ENCODE results near the gene OS9.

Gene OS9

DNA sequence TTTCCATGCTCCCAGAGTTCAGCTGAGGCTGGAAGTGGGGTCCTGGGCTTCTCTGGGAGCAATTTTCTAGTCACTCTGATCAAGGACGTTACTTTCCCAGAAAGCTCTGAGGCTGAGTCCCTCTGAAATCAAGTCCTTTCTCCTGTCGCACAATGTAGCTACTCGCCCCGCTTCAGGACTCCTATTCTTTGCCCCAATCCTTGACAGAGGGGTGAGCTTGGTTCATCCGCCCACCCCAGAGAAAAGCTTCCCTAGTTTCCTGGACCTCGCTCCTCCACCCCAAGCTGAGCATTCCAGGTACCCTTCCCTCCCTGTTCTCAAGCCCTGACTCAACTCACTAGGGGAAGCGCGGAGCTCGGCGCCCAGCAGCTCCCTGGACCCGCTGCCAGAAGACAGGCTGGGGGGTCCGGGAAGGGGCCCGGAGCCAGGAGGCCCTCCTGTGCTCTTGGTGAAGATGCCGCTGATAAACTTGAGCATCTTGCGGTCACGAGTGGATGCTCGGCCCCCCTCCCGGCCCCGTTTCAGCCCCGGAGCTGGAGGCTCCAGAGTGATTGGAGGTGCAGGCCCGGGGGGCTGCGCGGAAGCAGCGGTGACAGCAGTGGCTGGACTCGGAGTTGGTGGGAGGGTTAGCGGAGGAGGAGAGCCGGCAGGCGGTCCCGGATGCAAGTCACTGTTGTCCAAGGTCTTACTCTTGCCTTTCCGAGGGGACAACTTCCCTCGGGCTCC is 43.0 kb downstream of the OS9 start:
- H3K4me3 ChIP-seq = peak overlapping the region; percentile 77
- no peak for TF ChIP-seq POLR2AphosphoS5 (IDR thresholded peaks at IDR 0.05; ENCODE audit: borderline replicate concordance, low read depth, low read length)
- peak; percentile 88 for TF ChIP-seq EZH2 (IDR thresholded peaks at IDR 0.05)
- TF ChIP-seq FOXP2 (optimal IDR thresholded peaks at IDR 0.05; ENCODE audit: control extremely low read depth, extremely low read length, insufficient read depth) = no peak
- H3K36me3 ChIP-seq (ENCODE audit: insufficient read depth, low read length) = no peaks in the 10 kb centered on the region
- DNase-seq (ENCODE audit: low read depth, low spot score) = no peak
- no peaks in the 10 kb centered on the region for H3K9me3 ChIP-seq (ENCODE audit: low read depth, low read length)
- no peak overlapping the region for H3K9ac ChIP-seq (ENCODE audit: insufficient read length)
- no peak overlapping the region for H3K27ac ChIP-seq

DNA sequence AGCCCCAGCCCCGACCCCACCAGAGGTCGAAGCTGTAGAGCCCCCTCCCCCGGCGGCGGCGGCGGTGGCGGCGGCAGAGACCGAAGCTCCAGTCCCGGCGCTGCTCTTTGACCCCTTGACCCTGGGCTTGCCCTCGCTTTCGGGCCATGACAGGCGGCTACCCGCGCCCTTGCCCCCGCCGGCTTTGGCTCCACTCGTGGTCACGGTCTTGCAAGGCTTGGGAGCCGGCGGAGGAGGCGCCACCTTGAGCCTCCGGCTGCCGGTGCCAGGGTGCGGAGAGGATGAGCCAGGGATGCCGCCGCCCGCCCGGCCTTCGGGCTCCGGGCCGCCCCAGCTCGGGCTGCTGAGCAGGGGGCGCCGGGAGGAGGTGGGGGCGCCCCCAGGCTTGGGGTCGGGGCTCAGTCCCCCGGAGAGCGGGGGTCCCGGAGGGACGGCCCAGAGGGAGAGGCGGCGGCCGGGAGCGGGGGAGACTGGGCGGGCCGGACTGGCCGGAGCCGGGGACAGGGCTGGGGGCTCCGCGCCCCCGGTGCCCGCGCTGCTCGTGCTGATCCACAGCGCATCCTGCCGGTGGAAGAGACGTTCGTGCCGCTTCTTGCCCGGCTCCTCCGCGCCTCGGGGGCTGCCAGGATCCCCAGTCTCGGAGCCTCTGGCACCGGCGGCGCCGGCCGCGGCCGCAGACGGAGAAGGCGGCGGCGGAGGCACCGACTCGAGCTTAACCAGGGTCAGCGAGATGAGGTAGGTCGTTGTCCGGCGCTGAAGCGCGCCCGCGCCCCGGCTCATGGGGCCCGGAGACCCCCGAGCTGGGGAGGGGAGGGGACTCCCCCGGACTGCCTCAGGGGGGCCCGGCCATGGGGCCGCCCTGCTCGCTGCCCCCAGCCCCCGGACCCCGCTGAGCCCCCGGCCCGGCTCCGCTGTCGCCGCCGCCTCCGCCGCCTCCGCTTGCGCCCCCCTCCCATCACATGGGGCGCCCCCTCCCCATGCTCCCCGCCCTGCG is 43.8 kb downstream of the OS9 start:
- Histone ChIP-seq H3K9ac (ENCODE audit: insufficient read length) (no peak overlapping the region), H3K27ac (no peak overlapping the region), H3K36me3 (ENCODE audit: insufficient read depth, low read length) (no peaks in the 10 kb centered on the region), H3K4me3 (peak overlapping the region; percentile 77), H3K9me3 (ENCODE audit: low read depth, low read length) (no peaks in the 10 kb centered on the region)
- TF ChIP-seq EZH2 (IDR thresholded peaks at IDR 0.05) (no peak), POLR2AphosphoS5 (IDR thresholded peaks at IDR 0.05; ENCODE audit: borderline replicate concordance, low read depth, low read length) (no peak), FOXP2 (optimal IDR thresholded peaks at IDR 0.05; ENCODE audit: control extremely low read depth, extremely low read length, insufficient read depth) (no peak)
- DNase-seq (ENCODE audit: low read depth, low spot score) = no peak

DNA sequence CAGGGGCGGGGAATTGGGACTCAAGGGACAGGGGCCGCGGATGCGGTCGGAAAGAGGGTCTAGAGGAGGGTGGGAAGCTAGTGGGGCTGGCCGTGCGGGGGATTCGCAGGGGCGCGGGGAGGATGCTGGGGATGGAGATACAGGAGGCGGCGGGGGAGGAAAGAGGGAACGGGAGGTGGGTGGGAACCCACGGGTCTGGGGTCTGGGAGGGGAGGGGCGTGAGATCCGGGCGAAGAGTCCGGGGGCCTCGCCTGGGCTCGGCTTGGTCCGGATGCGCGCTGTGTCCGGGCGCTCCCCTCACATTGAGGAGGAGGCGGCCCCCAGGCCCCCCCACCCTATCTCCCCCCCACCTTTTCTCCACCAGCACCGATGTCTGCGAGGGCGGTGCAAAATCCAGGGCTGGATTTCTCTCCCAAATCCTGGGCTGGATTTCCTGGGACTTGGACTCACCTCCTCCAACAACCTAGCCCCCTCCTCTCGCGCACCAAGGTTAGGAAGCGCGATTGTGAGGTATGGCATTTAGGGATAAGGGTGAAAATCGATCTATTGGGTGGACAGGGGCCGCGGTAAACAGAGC is 44.8 kb downstream of the OS9 start, which contains the start of gene AGAP2:
Gene AGAP2, minus strand, starts transcription at position 82 of the 577 bp plus-strand sequence. CDS start 496 bp downstream, outside the sequence.
- no peak within 1 kb of the TSS for H3K27ac ChIP-seq
- no peak for DNase-seq (ENCODE audit: low read depth, low spot score)
- TF ChIP-seq FOXP2 (optimal IDR thresholded peaks at IDR 0.05; ENCODE audit: control extremely low read depth, extremely low read length, insufficient read depth) = no peak
- no peak for TF ChIP-seq EZH2 (IDR thresholded peaks at IDR 0.05)
- no peak for TF ChIP-seq POLR2AphosphoS5 (IDR thresholded peaks at IDR 0.05; ENCODE audit: borderline replicate concordance, low read depth, low read length)
- peak within 1 kb of the TSS; percentile 77 for H3K4me3 ChIP-seq
- no peaks in the 10 kb centered on the region for H3K9me3 ChIP-seq (ENCODE audit: low read depth, low read length)
- no peaks in the 10 kb centered on the region for H3K36me3 ChIP-seq (ENCODE audit: insufficient read depth, low read length)
- no peak within 1 kb of the TSS for H3K9ac ChIP-seq (ENCODE audit: insufficient read length)

DNA sequence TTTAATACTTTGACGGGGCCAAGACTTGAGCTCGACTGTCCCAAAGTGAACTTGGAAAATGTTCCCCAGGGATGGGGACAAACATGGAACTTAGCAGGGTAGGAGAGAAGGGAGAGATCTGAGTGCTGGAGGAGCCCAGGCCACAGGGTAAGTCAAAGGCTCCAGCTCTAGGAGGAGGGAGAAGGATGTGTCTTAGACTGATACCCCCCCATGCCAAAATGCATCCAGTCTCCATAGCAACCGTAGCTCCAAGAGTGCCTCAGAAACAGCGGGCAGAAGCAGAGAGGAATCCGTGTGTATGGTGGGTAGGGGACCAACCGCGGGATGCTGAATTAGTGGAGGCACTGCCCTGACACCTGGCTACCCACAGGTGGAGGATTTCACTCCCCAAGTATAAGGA is 45.5 kb downstream of the OS9 start:
- no peaks in the 10 kb centered on the region for H3K36me3 ChIP-seq (ENCODE audit: insufficient read depth, low read length)
- no peaks in the 10 kb centered on the region for H3K9me3 ChIP-seq (ENCODE audit: low read depth, low read length)
- no peak for DNase-seq (ENCODE audit: low read depth, low spot score)
- H3K9ac ChIP-seq (ENCODE audit: insufficient read length) = no peak overlapping the region
- H3K27ac ChIP-seq = no peak overlapping the region
- TF ChIP-seq EZH2 (IDR thresholded peaks at IDR 0.05) = no peak
- H3K4me3 ChIP-seq = no peak overlapping the region

DNA sequence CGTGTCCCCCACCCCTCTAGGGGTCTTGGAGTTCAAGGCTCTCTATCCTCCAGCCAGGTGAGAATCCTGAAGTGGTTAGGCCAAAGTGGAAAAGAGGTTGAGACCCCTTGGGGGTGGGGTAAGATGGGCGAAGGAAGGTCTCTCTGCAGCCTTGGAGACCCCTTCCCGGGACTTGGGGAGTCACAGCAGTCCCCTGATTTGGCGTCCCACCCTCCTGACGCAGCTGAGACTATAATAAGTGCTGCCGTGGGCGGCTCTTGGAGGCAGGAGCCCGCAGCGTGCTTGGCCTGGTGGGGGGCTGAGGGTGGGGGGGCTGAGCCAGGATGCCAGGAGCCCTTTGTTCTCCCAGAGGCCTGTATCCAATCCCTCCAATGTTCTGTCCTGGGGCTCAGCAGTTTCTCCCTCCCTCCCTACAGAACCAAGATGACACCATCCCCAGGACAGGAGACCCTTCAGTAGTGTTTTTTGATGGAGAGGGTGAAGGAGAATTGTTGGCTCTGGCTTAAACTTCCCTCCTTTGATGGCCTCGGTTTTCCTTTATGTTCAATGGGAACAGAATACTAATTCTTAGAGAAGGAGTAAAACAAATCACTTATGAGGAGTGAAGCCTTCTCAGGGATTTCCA is 46.1 kb downstream of the OS9 start:
- no peak for TF ChIP-seq FOXP2 (optimal IDR thresholded peaks at IDR 0.05; ENCODE audit: control extremely low read depth, extremely low read length, insufficient read depth)
- no peak for TF ChIP-seq EZH2 (IDR thresholded peaks at IDR 0.05)
- TF ChIP-seq POLR2AphosphoS5 (IDR thresholded peaks at IDR 0.05; ENCODE audit: borderline replicate concordance, low read depth, low read length) = no peak
- Histone ChIP-seq H3K9ac (ENCODE audit: insufficient read length) (no peak overlapping the region), H3K4me3 (no peak overlapping the region), H3K36me3 (ENCODE audit: insufficient read depth, low read length) (no peaks in the 10 kb centered on the region), H3K9me3 (ENCODE audit: low read depth, low read length) (no peaks in the 10 kb centered on the region), H3K27ac (no peak overlapping the region)
- DNase-seq (ENCODE audit: low read depth, low spot score) = no peak

- H3K9ac ChIP-seq (ENCODE audit: insufficient read length) = no peak overlapping the region
- no peak for TF ChIP-seq EZH2 (IDR thresholded peaks at IDR 0.05)
- TF ChIP-seq FOXP2 (optimal IDR thresholded peaks at IDR 0.05; ENCODE audit: control extremely low read depth, extremely low read length, insufficient read depth) = no peak
- TF ChIP-seq POLR2AphosphoS5 (IDR thresholded peaks at IDR 0.05; ENCODE audit: borderline replicate concordance, low read depth, low read length) = no peak
- no peaks in the 10 kb centered on the region for H3K9me3 ChIP-seq (ENCODE audit: low read depth, low read length)
- no peak overlapping the region for H3K27ac ChIP-seq
- peaks cover under 1% of the 10 kb centered on the region for H3K36me3 ChIP-seq (ENCODE audit: insufficient read depth, low read length)
- no peak for DNase-seq (ENCODE audit: low read depth, low spot score)
- no peak overlapping the region for H3K4me3 ChIP-seq
Observed at GRCh38 chr12:57740656-57741412, 46.9 kb downstream of the OS9 start.

- Histone ChIP-seq H3K9me3 (ENCODE audit: low read depth, low read length) (no peaks in the 10 kb centered on the region), H3K36me3 (ENCODE audit: insufficient read depth, low read length) (peaks cover 6% of the 10 kb centered on the region), H3K27ac (no peak overlapping the region), H3K4me3 (no peak overlapping the region), H3K9ac (ENCODE audit: insufficient read length) (no peak overlapping the region)
- no peak for DNase-seq (ENCODE audit: low read depth, low spot score)
- TF ChIP-seq POLR2AphosphoS5 (IDR thresholded peaks at IDR 0.05; ENCODE audit: borderline replicate concordance, low read depth, low read length) (no peak), EZH2 (IDR thresholded peaks at IDR 0.05) (no peak), FOXP2 (optimal IDR thresholded peaks at IDR 0.05; ENCODE audit: control extremely low read depth, extremely low read length, insufficient read depth) (no peak)
Observed at GRCh38 chr12:57741413-57741789, 47.5 kb downstream of the OS9 start.
